Neutrophil (primary cell): ENCODE measurements around the gene FSTL3.
"Not testable (repeated sequence)": the region's sequence is repeated elsewhere in the genome, so short reads cannot be mapped to it uniquely, and the experiment has no call there.

Experiments used
- H3K27ac ChIP-seq: fragments of 200-600 bp; sonication (generic); 2 replicates; pipeline ENCODE4 v1.5.1; 2016; ENCODE audit warnings: mild to moderate bottlenecking, moderate library complexity
- H3K27me3 ChIP-seq: fragments of 200-600 bp; sonication (generic); 2 replicates; pipeline ENCODE4 v1.6.0; 2016; ENCODE audit warnings: mild to moderate bottlenecking
- H3K36me3 ChIP-seq: fragments of 200-600 bp; sonication (generic); 2 replicates; pipeline ENCODE4 v1.5.1; 2017
- H3K4me1 ChIP-seq, 2 experiments: fragments of 200-600 bp in 1 of 2; sonication (generic) in 1 of 2; 1 replicate in 1 of 2; 2 replicates in 1 of 2; pipeline versions ENCODE4 v1.5.1 to v1.6.1; 2013 to 2016; ENCODE audit warnings: low read depth in 1 of 2, low read length in 1 of 2, mild to moderate bottlenecking in 1 of 2, moderate library complexity in 1 of 2; ENCODE audit not compliant: control insufficient read depth in 1 of 2, insufficient read depth in 1 of 2
- H3K4me3 ChIP-seq, 2 experiments: fragments of 200-600 bp in 1 of 2; sonication (generic) in 1 of 2; 1 replicate in 1 of 2; 2 replicates in 1 of 2; pipeline ENCODE4 v1.5.1; 2013 to 2016; ENCODE audit warnings: low read depth in 1 of 2, low read length in 1 of 2, mild to moderate bottlenecking in 1 of 2, moderate library complexity in 1 of 2
- H3K9me3 ChIP-seq: fragments of 200-600 bp; sonication (generic); 2 replicates; pipeline ENCODE4 v1.5.1; 2016
- CTCF ChIP-seq: fragments of 200-600 bp; sonication (generic); IDR thresholded peaks from 2 replicates; pipeline ENCODE4 v1.5.1; 2016; ENCODE audit warnings: antibody characterized with exemption

Gene FSTL3

GRCh38 chr19:662207-662961 lies 13.8 kb upstream of the FSTL3 start:
- peak overlapping the region; percentile 76 to 81 for H3K4me3 ChIP-seq
- H3K27me3 ChIP-seq = no peaks in the 10 kb centered on the region
- peaks cover 13% of the 10 kb centered on the region for H3K36me3 ChIP-seq
- H3K27ac ChIP-seq = peak overlapping the region; percentile 92
- no peaks in the 10 kb centered on the region for H3K9me3 ChIP-seq
- H3K4me1 ChIP-seq = peaks cover 65 to 68% of the 10 kb centered on the region in 2 experiments
- no peak for TF ChIP-seq CTCF

GRCh38 chr19:662962-663681 lies 13.1 kb upstream of the FSTL3 start, which contains the start of gene RNF126:
Gene RNF126 (minus strand): TSS chr19:663214. CDS start chr19:663121, 93 bp downstream.
- peak within 1 kb of the TSS; percentile 92 for H3K27ac ChIP-seq
- peak; percentile 25 for TF ChIP-seq CTCF
- H3K4me3 ChIP-seq = peak within 1 kb of the TSS; percentile 76 to 81
- no peaks in the 10 kb centered on the region for H3K27me3 ChIP-seq
- H3K4me1 ChIP-seq = peaks cover 72 to 75% of the 10 kb centered on the region in 2 experiments
- peaks cover 8% of the 10 kb centered on the region for H3K36me3 ChIP-seq
- no peaks in the 10 kb centered on the region for H3K9me3 ChIP-seq

GRCh38 chr19:663682-664117 lies 12.5 kb upstream of the FSTL3 start:
- no peak for TF ChIP-seq CTCF
- no peaks in the 10 kb centered on the region for H3K27me3 ChIP-seq
- peaks cover 76 to 81% of the 10 kb centered on the region in 2 experiments for H3K4me1 ChIP-seq
- peak overlapping the region; percentile 92 for H3K27ac ChIP-seq
- H3K9me3 ChIP-seq = no peaks in the 10 kb centered on the region
- H3K4me3 ChIP-seq = peak overlapping the region; percentile 69 to 76
- peaks cover 3% of the 10 kb centered on the region for H3K36me3 ChIP-seq

GRCh38 chr19:664913-665443 lies 11.2 kb upstream of the FSTL3 start:
- TF ChIP-seq CTCF = peak; percentile 94
- no peaks in the 10 kb centered on the region for H3K36me3 ChIP-seq
- peaks cover 78 to 84% of the 10 kb centered on the region in 2 experiments for H3K4me1 ChIP-seq
- H3K4me3 ChIP-seq = peak overlapping the region; percentile 63 to 64
- H3K9me3 ChIP-seq = no peaks in the 10 kb centered on the region
- no peaks in the 10 kb centered on the region for H3K27me3 ChIP-seq
- peak overlapping the region; percentile 71 for H3K27ac ChIP-seq

- H3K9me3 ChIP-seq, H3K27me3 ChIP-seq, H3K36me3 ChIP-seq: not testable (repeated sequence)
- Histone ChIP-seq H3K27ac (peak overlapping the region; percentile 73), H3K4me1 (peaks cover 72 to 77% of the 10 kb centered on the region in 2 experiments), H3K4me3 (peak overlapping the region in 1 of 2 experiments; percentile 17)
These were observed 9.1 kb upstream of the FSTL3 start for GRCh38 chr19:666985-667573.

- Histone ChIP-seq H3K27ac (peak overlapping the region; percentile 45), H3K4me1 (peaks cover 70 to 71% of the 10 kb centered on the region in 2 experiments)
- H3K27me3 ChIP-seq, H3K4me3 ChIP-seq, H3K36me3 ChIP-seq, H3K9me3 ChIP-seq: not testable (repeated sequence)
These were observed 7.3 kb upstream of the FSTL3 start for GRCh38 chr19:668675-669434.
